HEK293T (cell line): ENCODE results near the gene PCSK2.

Source experiments
- CTCF ChIA-PET: fragments of 350-600 bp; formaldehyde crosslinking; extraction: SDS; loops from one replicate; lab custom pipeline; 2021; ENCODE audit warnings: antibody characterized with exemption, inconsistent platforms; lab: Yijun Ruan, JAX
- POLR2A ChIA-PET: fragments of 350-600 bp; formaldehyde crosslinking; extraction: SDS; loops from one replicate; lab custom pipeline; 2020; ENCODE audit warnings: antibody characterized with exemption, inconsistent platforms; lab: Yijun Ruan, JAX
- DNase-seq: peaks from one replicate; pipeline ENCODE4 v3.0.0; 2012; ENCODE audit warnings: mixed read lengths; ENCODE audit errors: extremely low spot score
- ARNT ChIP-seq: fragments of 450-650 bp; IDR thresholded peaks from 2 replicates; pipeline ENCODE4 v1.6.1; 2017; ENCODE audit warnings: mild to moderate bottlenecking
- BHLHE40 ChIP-seq: fragments of 450-650 bp; IDR thresholded peaks from 2 replicates; pipeline ENCODE4 v1.6.1; 2016; ENCODE audit warnings: mild to moderate bottlenecking, moderate library complexity, borderline replicate concordance
- CTBP1 ChIP-seq: fragments of 450-650 bp; IDR thresholded peaks from 2 replicates; pipeline ENCODE4 v1.6.1; 2016; ENCODE audit warnings: borderline replicate concordance
- ELF4 ChIP-seq: fragments of 450-650 bp; IDR thresholded peaks from 2 replicates; pipeline ENCODE4 v1.6.1; 2017; ENCODE audit warnings: antibody characterized with exemption
- FOXA1 ChIP-seq: fragments of 450-650 bp; IDR thresholded peaks from 2 replicates; pipeline ENCODE4 v1.6.1; 2016; ENCODE audit warnings: mild to moderate bottlenecking
- FOXK2 ChIP-seq: fragments of 450-650 bp; IDR thresholded peaks from 2 replicates; pipeline ENCODE4 v1.6.1; 2016; ENCODE audit warnings: mild to moderate bottlenecking
- FOXM1 ChIP-seq: fragments of 450-650 bp; IDR thresholded peaks from 2 replicates; pipeline ENCODE4 v1.6.1; 2017; ENCODE audit warnings: mild to moderate bottlenecking, borderline replicate concordance
- HDGF ChIP-seq: fragments of 450-650 bp; IDR thresholded peaks from 2 replicates; pipeline ENCODE4 v1.6.1; 2017; ENCODE audit warnings: antibody characterized with exemption, borderline replicate concordance
- L3MBTL2 ChIP-seq: fragments of 450-650 bp; conservative IDR thresholded peaks from 2 replicates; pipeline ENCODE4 v1.6.1; 2016; ENCODE audit warnings: mild to moderate bottlenecking
- LEF1 ChIP-seq: fragments of 450-650 bp; IDR thresholded peaks from 2 replicates; pipeline ENCODE4 v1.6.1; 2017; ENCODE audit warnings: mild to moderate bottlenecking, borderline replicate concordance
- NFRKB ChIP-seq: fragments of 450-650 bp; IDR thresholded peaks from 2 replicates; pipeline ENCODE4 v1.6.1; 2016; ENCODE audit warnings: mild to moderate bottlenecking, moderate library complexity
- PKNOX1 ChIP-seq: fragments of 450-650 bp; IDR thresholded peaks from 2 replicates; pipeline ENCODE4 v1.6.1; 2016
- SP1 ChIP-seq: fragments of 450-650 bp; IDR thresholded peaks from 2 replicates; pipeline ENCODE4 v1.6.1; 2017
- SUZ12 ChIP-seq: fragments of 450-650 bp; IDR thresholded peaks from 2 replicates; pipeline ENCODE4 v1.6.1; 2016; ENCODE audit warnings: mild to moderate bottlenecking
- TARDBP ChIP-seq: fragments of 450-650 bp; IDR thresholded peaks from 2 replicates; pipeline ENCODE4 v1.6.1; 2016
- ZNF384 ChIP-seq: fragments of 450-650 bp; IDR thresholded peaks from 2 replicates; pipeline ENCODE4 v1.6.1; 2016

The PCSK2 gene

GRCh38 chr20:17504066-17504897, 277.4 kb downstream of the PCSK2 start:
- ChIA-PET POLR2A (interaction anchor here (1.0 kb wide), 1 partner anchor 27 kb away, joined by 3 read pairs; the partner anchor contains the start of gene BFSP1), CTCF (no interaction called here)
- TF ChIP-seq CTBP1, result no peak
- no peak for TF ChIP-seq NFRKB
- no peak for TF ChIP-seq SP1
- no peak for TF ChIP-seq FOXK2
- TF ChIP-seq BHLHE40, result no peak
- TF ChIP-seq FOXM1, result no peak
- no peak for TF ChIP-seq TARDBP
- peak; percentile 48 for DNase-seq

- no peak for TF ChIP-seq SUZ12
- TF ChIP-seq ZNF384, result peak; percentile 94
- TF ChIP-seq L3MBTL2, result 0 out of 2 replicates have a peak, but pooled peaks have one; percentile 29
- CTCF ChIA-PET, result interaction anchor here (0.9 kb wide), 3 partner anchors 10 to 114 kb away, joined by 3 to 4 read pairs (median 3); no protein-coding TSS in a partner anchor
- DNase-seq, result peak; percentile 49
- POLR2A ChIA-PET, result interaction anchor here (1.0 kb wide), 1 partner anchor 26 kb away, joined by 3 read pairs; the partner anchor contains the start of gene BFSP1
Measured at GRCh38 chr20:17504898-17505635, 278.2 kb downstream of the PCSK2 start.

- no peak for DNase-seq
- POLR2A ChIA-PET, result no interaction called here
- TF ChIP-seq ELF4 (no peak), FOXK2 (no peak)
- CTCF ChIA-PET, result interaction anchor here (0.6 to 0.9 kb wide), 4 partner anchors 11 to 113 kb away, joined by 3 to 4 read pairs (median 3); no protein-coding TSS in a partner anchor
Measured at GRCh38 chr20:17505636-17506517, 279.0 kb downstream of the PCSK2 start.

GRCh38 chr20:17507032-17507431, 280.2 kb downstream of the PCSK2 start:
- ChIA-PET CTCF (no interaction called here), POLR2A (no interaction called here)
- DNase-seq, result no peak
- TF ChIP-seq ZNF384 (no peak), SP1 (no peak), ARNT (no peak), BHLHE40 (no peak), CTBP1 (no peak)

- no peak for DNase-seq
- CTCF ChIA-PET, result no interaction called here
- POLR2A ChIA-PET, result no interaction called here
- TF ChIP-seq FOXK2 (no peak), NFRKB (no peak), ARNT (no peak), SP1 (no peak), LEF1 (no peak), FOXA1 (no peak), TARDBP (no peak), ELF4 (no peak), SUZ12 (no peak), FOXM1 (no peak), HDGF (no peak), CTBP1 (no peak), ZNF384 (no peak)
Measured at GRCh38 chr20:17507531-17507930, 280.7 kb downstream of the PCSK2 start.

GRCh38 chr20:17508756-17509155, 281.9 kb downstream of the PCSK2 start:
- CTCF ChIA-PET, result no interaction called here
- POLR2A ChIA-PET, result no interaction called here
- no peak for DNase-seq
- TF ChIP-seq CTBP1 (no peak), HDGF (no peak), FOXK2 (no peak), FOXA1 (no peak), SUZ12 (no peak), PKNOX1 (no peak), ZNF384 (no peak), ARNT (no peak), SP1 (no peak), NFRKB (no peak)

- DNase-seq, result no peak
- ChIA-PET POLR2A (no interaction called here), CTCF (no interaction called here)
- TF ChIP-seq L3MBTL2 (no peak), PKNOX1 (no peak), CTBP1 (no peak), FOXM1 (no peak), FOXK2 (no peak), ELF4 (no peak), SP1 (no peak), ARNT (no peak), FOXA1 (no peak), SUZ12 (no peak), LEF1 (no peak), BHLHE40 (no peak), NFRKB (no peak), HDGF (no peak), ZNF384 (no peak)
Measured at GRCh38 chr20:17510548-17510947, 283.7 kb downstream of the PCSK2 start.
